IPS-18c (cell line): Measurements from ENCODE around the gene PTGES3L.
"Not testable (repeated sequence)": the region's sequence is repeated elsewhere in the genome, so short reads cannot be mapped to it uniquely, and the experiment has no call there.

Source experiments
- H3K4me3 ChIP-seq: 2 replicates; pipeline ENCODE4 v1.7.0; 2013; ENCODE audit warnings: low read depth, mild to moderate bottlenecking, low read length, moderate library complexity; ENCODE audit not compliant: insufficient read depth
- H3K9me3 ChIP-seq: one replicate; pipeline ENCODE4 v1.6.1; 2013; ENCODE audit warnings: mild to moderate bottlenecking, low read length, moderate library complexity; ENCODE audit not compliant: control insufficient read depth, insufficient read depth

PTGES3L gene

DNA sequence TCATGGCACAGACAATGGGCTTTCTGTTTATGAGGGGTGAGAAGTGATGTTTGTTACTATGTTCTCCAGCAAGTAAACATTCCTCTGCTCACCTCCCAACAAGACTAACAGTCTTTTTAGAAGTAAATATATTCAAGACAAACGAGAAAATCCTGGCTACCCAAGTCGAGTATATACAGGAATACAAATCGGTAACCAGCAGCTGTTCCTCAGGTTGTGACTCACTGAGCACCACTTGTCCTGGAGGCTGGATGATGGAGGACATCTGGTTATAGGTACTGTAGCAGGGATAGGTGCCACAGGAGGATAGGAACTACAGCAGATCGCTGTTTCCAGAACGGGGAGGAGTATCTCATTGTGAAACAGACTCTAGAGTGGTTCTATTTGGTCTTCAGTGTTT lies 13.0 kb upstream of the PTGES3L start:
- no peaks in the 10 kb centered on the region for H3K9me3 ChIP-seq
- H3K4me3 ChIP-seq: no peak overlapping the region

DNA sequence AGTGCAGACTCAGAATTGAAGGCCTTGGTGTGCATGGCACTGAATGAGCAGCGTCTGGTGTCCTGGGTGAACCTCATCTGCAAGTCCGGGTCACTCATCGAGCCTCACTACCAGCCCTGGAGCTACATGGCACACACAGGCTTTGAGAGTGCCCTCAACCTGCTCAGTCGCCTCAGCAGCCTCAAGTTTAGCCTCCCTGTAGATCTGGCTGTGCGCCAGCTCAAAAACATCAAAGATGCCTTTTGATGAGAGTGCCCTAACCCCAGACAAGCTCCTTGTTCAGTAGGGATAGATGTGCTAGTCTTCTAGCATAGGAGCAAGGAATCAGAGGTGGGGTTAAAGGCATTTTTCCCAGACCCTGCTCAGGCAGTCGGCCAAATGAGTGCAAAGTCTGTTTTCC lies 11.6 kb upstream of the PTGES3L start:
- Histone ChIP-seq H3K9me3 (no peaks in the 10 kb centered on the region), H3K4me3 (no peak overlapping the region)

DNA sequence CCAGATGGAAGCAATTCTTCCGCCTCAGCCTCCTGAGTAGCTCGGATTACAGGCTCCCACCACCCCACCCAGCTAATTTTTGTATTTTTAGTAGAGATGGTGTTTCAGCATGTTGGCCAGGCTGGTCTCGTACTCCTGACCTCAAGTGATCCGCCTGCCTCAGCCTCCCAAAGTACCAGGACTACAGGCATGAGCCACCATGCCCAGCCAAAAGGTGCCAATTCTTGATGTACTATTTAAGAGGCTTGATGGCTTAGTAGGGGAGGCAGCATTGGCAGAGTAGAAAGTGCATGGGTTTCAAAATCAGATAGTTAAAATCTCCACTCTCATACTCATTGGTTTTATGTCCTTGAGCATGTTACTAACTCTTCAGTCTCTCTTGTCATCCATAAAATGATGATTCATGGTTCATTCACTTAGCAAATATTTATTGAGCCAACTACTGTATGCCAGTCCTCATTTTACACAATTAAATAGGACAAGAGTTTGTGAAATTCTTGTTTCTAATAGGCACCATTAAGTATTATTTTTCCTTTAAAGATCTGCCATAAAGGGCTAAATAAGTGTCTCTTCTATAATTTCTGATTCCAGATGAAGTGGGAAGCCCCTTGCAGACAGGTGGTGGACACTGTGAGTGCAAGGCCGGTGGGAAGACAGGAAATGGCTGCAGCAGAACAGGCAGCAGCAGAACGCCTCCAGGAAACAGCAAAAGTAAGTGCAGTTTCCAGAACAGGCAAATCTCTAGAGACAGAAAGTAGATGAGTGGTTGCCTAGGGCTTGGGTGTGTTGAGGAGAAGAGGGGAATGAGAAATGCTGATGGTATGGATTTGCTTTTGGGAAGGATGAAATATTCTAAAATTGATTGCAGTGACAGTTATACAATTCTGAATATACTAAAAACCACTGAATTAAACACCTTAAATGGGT lies 10.1 kb upstream of the PTGES3L start:
- no peaks in the 10 kb centered on the region for H3K9me3 ChIP-seq
- no peak overlapping the region for H3K4me3 ChIP-seq

- Histone ChIP-seq H3K9me3 (no peaks in the 10 kb centered on the region), H3K4me3 (no peak overlapping the region)
Measured at GRCh38 chr17:42989141-42989540, 9.3 kb upstream of the PTGES3L start.

- H3K9me3 ChIP-seq: no peaks in the 10 kb centered on the region
- no peak overlapping the region for H3K4me3 ChIP-seq
Measured at GRCh38 chr17:42985225-42985624, 5.3 kb upstream of the PTGES3L start.

DNA sequence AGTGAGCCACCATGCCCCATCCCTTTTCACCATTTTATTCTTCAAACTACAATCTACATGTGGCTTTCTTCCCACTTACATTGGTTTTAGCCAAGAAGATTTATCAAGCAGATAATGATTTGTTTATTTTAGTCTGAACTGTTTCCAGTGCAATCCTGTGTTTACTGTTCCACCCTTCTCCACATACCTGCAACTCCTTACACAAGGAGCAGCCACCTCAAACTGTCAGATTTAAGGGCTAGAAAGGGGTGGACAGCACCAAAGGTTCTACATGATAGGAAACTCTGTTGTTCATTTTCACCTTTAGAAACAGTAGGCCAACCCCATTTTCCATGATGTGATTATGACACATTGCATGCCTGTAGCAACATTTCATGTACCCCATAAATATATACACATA lies 2.4 kb upstream of the PTGES3L start:
- H3K4me3 ChIP-seq: no peak overlapping the region
- H3K9me3 ChIP-seq: no peaks in the 10 kb centered on the region

- peak overlapping the region; percentile 98 for H3K4me3 ChIP-seq
- H3K9me3 ChIP-seq: no peaks in the 10 kb centered on the region
Measured at GRCh38 chr17:42980766-42981397, 1.0 kb upstream of the PTGES3L start.

DNA sequence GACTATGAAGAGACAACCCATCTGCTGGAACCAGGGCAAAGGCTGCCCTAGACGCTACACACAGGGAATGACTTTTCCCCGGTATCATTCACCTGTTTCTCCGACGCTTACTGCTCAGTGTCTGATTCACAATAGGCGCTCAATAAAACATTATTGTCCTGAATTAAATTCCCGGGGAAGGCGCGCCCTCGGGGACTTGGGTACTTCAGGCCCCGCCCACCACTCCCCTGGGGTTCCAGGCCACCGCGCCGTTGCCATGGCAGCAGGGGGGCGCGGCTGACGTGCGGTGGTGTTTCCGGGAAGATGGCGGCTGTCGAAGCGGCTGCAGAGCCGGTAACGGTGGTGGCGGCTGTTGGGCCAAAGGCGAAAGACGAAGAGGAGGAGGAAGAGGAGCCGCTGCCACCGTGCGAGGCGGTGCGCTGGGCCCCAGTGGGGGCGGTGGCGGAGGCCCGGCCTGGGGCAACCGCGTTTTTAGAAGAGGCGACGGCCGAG lies 440 bp upstream of the PTGES3L start, which contains the start of gene RUNDC1:
TSS of gene RUNDC1 (plus strand) at position 292 of the 492 bp plus-strand sequence. CDS start at position 304, 12 bp downstream.
- H3K4me3 ChIP-seq: peak within 1 kb of the TSS; percentile 98
- no peaks in the 10 kb centered on the region for H3K9me3 ChIP-seq

- not testable (repeated sequence) for H3K4me3 ChIP-seq, H3K9me3 ChIP-seq
Measured at GRCh38 chr17:42975701-42976100, 4.2 kb downstream of the PTGES3L start.

DNA sequence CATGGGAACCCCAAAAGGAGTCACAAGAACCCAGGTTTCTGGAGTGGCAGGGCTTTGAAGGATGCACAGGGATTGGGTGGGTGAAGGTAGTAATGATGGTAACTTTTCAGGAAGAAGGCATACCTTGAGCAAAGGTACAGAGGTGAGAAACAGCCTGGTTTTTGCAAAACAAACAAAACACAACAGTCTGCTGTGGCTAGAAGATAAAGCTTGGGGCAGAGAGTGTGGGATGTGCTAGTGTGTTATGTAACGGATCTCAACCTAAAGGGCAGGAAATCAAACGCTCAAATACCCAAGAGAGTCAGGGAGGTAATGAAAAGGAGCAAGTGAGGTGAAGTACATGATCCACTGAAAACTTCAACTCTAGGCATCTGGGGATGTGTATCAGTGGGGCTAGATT lies 4.6 kb downstream of the PTGES3L start:
- no peak overlapping the region for H3K4me3 ChIP-seq
- H3K9me3 ChIP-seq: no peaks in the 10 kb centered on the region

GRCh38 chr17:42973323-42973722 lies 6.6 kb downstream of the PTGES3L start:
- not testable (repeated sequence) for H3K4me3 ChIP-seq, H3K9me3 ChIP-seq

DNA sequence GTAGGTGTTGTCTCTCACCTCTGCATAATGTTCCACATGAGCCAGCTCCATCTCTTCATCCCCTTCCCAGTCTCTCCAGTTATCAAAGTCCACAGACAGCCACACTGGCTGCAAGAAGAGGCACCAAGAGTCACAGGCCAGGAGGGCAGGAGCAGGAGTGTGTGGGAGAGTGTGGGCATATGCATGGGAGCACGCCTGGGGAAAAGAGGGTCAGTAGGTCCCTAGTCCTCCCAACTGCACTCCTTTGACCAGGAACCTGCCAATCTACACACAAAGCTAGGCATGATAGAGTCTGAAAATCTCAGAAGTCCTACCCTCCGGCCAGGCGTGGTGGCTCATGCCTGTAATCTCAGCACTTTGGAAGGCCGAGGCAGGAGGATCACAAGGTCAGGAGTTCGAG lies 8.3 kb downstream of the PTGES3L start:
- Histone ChIP-seq H3K9me3 (no peaks in the 10 kb centered on the region), H3K4me3 (no peak overlapping the region)

- H3K4me3 ChIP-seq: no peak overlapping the region
- H3K9me3 ChIP-seq: no peaks in the 10 kb centered on the region
Measured at GRCh38 chr17:42969001-42969581, 10.8 kb downstream of the PTGES3L start.

DNA sequence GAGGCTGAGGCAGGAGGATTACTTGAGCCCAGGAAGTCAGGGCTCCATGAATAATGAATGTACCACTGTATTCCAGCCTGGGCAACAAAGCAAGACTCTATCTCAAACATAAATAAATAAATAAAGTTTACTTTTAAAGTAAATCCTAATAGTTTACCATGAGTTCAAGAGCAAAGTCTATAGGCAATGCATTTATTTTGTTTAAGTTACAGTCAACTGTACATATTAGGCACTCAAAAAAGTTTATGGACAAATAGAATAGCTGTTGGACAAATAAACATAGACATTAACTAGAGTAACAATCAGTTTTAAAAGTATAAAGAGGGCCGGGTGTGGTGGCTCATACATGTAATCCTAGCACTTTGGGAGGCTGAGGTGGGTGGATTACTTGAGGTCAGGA lies 12.0 kb downstream of the PTGES3L start:
- Histone ChIP-seq H3K9me3 (no peaks in the 10 kb centered on the region), H3K4me3 (no peak overlapping the region)

- Histone ChIP-seq H3K9me3 (no peaks in the 10 kb centered on the region), H3K4me3 (peak within 1 kb of the TSS; percentile 66)
Measured at GRCh38 chr17:42964161-42964932, 15.5 kb downstream of the PTGES3L start, which contains the start of gene AARSD1. Gene AARSD1, minus strand, starts transcription at chr17:42964454. Its CDS starts 14 bp downstream, at chr17:42964440.

- no peak overlapping the region for H3K4me3 ChIP-seq
- no peaks in the 10 kb centered on the region for H3K9me3 ChIP-seq
Measured at GRCh38 chr17:42953669-42954068, 26.2 kb downstream of the PTGES3L start.
